GM18502 (cell line): ENCODE data around the gene SCART1.

Source experiments
- ATAC-seq: cut with Tn5 transposase; IDR thresholded peaks from one replicate; pipeline ENCODE4 v1.9.1; 2021; ENCODE audit warnings: mild to moderate bottlenecking; ENCODE audit not compliant: unreplicated experiment, poor library complexity

The SCART1 gene

DNA sequence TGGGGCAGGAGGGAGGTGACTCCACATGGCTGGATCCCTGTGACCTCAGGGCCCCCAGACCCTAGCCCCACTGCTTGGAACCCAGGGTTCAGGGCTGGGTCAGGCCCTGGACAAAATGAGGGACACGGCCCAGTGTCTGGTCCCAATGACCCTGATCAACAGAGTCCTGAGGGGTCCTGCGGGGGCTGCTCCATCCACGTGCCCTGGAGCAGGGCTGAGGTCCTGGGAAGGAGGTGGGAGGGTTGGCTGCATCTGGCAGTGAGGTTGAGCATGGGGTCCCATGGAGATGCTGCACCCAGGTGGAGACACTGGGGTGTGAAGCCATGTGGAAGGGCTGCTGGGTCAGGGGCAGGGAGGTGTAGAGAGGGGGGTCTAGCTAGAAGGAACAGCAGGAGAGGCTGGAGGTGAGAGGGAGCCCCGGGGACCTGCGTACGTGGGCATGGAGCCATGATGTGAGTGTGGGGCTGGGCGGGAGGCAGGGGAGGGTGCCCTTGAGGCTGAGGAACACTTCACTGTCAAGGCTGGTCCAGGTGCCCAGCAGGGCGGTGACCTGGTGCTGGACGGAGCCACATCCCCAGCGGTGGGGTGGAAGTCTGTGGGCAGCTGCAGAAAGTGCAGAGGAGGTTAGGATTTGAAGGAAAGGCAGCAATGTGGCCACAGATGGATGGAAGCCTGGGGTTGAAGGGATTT, 604 bp downstream of the SCART1 start:
- ATAC-seq: no peak

DNA sequence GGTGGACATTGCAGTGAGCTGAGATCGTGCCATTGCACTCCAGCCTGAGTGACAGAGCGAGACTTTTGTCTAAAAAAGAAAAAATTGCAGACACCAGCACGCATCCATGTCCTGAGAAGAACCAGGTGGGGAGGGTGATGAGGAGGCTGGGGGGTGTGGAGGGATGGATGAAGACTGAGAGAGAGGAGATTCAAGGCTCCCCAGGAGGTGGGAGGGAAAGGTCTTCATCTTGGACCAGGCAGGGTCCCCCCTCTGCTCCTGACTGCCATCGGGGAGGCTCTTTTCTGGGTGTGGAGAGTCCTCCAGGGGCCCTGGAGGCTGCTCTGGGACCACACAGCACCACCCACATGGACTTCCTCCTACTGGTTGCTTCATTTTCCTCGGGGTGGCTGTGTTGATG, 1.5 kb downstream of the SCART1 start:
- no peak for ATAC-seq

DNA sequence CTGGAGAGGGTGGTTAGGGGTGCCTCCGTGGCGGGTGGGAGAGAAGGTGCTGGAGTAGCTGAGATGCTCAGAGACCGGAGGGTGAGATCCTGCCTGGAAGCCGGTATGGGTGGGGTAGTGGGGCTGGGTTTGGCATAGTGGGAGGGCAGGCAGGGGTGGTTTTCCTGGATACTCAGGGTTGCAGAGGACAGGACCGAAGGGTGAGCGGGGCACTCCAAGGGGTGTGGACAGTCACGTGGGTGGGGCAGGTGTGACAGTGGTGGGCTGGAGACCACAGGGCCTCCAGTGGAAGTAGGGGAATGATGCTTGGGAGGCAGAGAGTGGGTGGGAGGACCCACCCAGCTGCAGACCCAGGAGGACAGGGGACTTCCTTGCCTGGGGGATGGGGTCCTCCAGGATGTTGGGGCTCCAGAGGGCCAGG, 1.9 kb downstream of the SCART1 start:
- ATAC-seq: no peak

DNA sequence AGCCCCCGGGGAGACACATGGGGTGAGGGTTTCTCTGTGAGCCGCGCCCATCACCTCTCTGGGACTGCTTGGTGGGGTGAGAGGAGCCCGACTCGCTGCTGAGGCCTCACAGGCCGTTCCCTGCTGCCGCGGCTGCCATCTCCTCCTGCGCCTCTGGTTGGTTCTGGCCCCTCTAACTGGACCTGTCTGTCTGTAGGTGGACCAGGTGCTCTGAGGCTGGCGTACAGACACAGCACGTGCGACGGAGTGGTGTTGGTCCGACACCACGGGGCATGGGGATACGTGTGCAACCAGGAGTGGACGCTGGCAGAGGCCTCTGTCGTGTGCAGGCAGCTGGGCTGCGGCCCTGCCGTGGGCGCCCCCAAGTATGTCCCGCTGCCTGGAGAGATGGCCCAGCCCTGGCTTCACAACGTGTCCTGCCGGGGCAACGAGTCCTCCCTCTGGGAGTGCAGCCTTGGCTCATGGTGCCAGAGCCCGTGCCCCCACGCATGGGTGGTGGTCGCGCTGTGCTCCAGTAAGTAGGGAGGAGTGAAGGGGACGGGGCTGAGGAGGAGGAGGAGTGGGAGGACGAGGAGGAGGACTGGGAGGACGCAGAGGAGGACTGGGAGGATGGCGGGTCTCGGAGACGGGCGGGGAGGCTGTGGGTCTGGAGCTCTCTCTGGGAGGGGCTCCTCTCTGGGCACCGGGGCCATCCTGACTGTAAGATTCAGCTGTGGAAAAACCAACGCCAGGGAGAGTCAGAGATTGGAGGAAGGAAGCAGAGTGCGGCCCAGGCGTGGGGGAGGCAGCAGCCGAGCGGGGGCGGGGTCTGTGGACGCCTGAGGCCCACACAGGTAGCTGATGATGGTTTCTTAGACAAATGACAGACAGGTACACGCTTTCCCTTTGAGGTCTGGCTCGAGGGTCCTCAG, 2.6 kb downstream of the SCART1 start:
- no peak for ATAC-seq

DNA sequence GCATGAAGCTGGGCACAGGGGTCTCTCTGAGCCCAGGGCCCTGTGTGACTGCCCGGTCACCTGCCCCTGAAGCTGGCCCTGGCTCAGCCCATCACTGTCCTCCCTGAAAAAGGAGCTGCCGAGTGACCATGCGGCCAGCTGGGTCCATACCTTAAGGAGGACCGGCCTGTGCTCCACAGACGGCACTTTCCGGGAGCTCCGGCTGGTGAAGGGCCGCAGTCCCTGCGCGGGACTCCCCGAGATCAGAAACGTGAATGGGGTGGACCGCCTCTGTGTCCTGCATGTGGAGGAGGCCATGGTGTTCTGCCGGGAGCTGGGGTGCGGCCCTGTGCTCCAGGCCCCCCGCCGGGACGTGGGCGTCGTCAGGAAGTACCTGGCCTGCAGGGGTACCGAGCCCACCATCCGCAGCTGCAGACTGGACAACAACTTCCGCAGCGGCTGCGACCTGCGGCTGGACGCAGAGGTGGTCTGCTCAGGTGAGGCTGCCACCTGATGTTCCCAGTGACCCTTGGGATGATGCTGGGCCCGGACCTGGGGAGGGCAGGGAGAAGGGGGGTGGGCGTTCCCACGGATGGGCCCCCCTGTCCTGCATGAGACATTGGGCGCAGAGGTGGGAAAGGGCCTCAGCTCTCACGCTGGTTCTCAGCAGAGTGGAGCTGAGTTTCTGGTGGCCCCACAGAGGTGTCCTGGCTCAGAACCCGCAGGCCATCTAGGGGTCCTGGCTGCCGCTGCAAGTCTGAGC, 3.5 kb downstream of the SCART1 start:
- ATAC-seq: no peak

DNA sequence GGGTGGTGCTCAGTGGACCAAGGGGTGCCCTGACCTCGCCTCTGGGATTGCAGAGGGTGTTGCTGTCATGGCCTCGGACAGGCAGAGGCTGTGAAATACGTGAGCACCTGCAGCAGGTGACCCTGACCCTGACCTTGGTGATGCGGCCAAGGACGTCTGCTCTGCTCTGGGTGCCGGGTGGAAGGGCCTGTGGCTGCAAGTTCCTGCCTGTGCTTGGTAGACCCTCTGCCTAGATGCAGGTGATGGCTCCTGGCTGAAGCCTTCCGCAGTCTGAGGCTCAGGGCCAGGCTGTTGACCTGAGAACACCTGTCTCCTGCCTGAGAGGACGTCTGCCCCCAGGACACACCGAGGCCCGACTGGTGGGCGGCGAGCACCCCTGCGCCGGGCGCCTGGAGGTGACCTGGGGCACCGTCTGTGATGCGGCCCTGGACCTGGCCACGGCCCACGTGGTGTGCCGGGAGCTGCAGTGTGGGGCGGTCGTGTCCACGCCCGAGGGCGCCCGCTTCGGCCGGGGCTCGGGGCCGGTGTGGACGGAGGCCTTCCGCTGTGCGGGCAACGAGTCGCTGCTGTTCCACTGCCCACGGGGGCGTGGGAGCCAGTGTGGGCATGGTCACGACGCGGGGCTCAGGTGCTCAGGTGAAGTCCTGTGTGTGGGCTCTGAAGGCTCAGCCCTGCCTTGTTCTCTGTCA, 4.4 kb downstream of the SCART1 start:
- no peak for ATAC-seq

DNA sequence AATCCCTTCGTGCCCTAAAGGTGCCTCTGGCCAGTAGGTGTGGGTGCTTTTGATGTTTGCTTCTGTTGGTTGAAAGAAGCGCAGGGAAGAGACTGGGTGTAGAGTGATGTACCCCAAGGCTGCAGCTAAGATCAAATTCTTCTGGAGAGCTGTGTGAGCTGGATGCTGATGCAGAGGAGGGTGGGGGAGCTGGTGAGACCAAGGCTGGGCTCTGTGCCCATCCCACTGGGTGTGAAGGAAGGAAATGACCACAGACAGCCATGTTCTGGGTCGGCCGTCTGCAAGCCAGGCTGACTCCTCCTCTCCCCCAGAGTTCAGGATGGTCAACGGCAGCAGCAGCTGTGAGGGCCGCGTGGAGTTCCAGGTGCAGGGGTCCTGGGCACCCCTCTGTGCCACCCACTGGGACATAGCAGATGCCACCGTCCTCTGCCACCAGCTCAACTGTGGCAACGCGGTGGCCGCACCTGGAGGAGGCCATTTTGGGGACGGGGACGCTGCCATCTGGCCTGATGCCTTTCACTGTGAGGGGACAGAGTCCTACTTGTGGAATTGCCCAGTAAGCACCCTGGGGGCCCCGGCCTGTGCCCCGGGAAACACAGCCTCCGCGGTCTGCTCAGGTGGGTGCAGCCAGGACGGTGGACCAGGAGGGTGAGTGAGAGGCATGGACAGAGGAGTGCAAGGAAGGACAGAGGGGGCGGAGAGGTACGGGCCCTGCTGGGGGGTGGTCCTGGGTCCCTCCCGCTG, 5.1 kb downstream of the SCART1 start:
- no peak for ATAC-seq

DNA sequence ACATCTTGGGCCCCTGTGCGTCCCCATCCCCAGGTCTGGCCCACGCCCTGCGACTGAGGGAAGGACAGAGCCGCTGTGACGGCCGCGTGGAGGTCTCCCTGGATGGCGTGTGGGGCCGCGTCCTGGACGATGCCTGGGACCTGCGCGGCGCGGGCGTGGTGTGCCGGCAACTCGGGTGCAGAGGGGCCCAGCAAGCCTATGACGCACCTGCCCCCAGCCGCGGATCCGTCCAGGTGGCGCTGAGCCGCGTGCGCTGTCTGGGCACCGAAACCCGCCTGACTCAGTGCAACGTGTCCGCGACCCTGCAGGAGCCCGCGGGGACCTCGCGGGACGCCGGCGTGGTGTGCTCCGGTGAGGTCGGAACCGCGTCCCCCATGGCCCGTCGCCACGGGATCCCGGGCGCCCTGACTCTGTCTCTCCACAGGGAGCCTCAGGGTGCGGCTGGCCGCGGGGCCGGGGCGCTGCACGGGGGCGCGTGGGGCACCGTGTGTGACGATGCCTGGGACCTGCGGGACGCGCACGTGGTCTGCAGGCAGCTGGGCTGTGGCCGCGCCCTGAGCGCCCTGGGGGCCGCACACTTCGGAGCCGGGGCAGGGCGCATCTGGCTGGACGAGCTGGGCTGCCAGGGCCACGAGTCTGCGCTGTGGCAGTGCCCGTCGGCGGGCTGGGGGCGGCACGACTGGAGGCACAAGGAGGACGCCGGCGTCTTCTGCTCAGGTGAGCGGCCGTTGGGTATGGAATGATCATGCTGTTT, 5.9 kb downstream of the SCART1 start:
- ATAC-seq: no peak

DNA sequence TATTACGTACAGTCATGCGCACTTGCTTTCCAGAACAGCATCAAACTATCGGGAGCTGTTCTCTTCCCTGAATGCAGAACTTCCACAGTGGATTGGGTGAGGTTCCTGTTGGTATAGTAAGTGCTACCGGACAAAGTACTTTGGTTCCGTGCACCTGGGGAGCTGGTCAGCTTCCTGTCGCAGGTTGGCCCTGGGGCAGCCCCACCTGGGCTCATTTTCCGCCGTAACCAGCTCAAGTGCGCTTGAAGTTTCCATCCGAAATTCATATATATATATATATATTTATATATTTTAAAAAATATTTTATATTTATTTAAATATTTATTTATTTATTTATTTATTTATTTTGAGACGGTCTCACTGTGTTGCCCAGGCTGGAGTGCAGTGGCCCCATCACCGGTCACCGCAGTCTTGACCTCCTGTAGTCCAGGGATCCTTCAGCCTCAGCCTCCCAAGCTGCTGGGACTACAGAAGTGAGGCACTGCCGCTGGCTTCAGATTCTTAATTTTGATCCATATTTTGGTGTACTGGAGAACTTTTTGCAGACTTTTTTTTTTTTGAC, 6.5 kb downstream of the SCART1 start:
- no peak for ATAC-seq

DNA sequence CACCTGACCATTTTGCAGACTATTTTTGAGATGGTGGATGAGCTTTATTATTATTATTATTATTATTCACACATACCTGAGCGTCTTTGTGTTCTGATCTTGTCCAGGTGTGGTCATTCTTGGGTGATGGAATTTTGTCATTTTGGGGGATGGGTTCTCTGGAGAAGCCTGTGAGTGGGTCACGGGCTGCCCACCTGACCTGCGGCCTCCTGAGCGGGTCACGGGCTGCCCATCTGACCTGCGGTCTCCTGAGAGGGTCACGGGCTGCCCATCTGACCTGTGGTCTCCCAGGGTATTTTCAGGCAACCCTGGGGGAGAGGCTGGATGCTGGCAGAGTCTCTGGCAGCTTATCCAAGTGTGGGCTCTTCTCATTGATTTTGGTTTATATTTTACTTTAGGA, 7.3 kb downstream of the SCART1 start:
- no peak for ATAC-seq

DNA sequence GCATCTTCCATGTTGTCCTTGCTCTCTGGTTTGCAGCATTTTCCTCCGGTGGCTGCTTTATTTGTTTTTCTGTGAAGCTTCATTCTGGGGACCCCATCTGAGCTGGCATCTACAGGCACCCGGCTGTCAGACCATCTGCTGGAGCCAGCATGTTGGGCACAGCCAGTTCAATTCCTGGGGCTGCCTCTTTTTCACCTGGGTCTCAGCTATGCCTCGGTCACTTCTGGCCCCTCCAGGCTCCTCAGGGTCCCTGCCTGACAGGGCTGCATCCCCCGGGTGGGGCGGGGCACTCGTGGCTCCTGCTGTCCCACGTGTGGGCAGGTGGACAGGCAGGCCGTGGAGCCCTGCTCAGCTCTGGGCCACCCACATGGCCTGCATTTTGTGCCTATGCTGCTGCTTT, 8.1 kb downstream of the SCART1 start:
- no peak for ATAC-seq

DNA sequence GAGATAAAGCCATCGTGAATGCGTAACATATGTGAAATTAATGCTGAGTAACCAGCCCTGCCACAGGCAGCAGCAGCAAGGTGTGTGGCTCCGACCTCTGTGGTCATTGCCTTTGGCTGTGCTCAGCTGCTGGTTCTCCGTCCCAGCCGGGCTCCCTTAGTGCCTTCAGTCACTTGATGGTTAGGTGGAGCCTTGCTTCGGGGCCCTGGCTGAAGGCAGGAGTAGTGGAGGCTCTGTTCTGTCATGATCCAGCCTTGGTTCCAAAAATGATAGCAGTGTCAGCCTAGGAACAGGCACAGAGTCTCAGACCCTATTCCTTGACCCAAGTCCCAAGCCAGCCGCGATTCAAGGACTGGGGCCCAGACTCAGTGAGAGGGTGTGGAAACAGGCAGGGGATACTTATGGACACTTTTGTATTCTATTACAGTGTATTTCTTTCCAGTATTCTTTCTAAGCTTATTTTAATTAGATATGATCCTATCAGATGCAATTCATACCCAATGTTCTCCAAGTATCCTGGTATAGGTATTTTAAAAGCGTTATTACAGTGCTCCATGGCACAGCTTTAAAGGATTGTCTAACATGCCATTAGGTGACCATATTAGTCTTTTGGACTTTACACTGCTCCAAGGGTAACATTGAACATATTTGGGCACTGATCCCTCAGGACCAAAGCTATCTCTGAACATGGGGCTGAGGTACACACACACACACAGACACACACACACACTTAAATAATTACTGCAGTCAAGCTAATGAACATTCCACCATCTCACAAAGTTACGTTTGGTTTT, 9.0 kb downstream of the SCART1 start:
- ATAC-seq: no peak

DNA sequence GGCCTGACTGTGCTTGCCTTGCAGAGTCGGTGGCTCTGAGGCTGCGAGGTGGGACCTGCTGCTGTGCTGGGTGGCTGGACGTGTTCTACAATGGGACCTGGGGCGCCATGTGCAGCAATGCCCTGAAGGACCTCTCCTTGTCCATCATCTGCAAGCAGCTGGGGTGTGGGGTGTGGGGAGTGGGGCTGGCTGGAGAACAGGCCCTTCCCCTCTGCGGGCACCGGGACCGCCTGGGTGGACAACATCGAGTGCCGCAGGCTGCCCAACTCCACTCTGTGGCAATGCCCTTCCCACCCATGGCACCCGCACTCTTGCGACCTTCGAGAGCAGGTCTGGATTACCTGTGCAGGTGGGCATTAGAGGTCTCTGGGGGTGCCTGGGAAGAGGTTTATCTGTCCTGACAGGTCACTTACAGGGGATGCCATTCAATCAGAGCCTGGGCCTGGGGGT, 10.9 kb downstream of the SCART1 start:
- ATAC-seq: no peak

DNA sequence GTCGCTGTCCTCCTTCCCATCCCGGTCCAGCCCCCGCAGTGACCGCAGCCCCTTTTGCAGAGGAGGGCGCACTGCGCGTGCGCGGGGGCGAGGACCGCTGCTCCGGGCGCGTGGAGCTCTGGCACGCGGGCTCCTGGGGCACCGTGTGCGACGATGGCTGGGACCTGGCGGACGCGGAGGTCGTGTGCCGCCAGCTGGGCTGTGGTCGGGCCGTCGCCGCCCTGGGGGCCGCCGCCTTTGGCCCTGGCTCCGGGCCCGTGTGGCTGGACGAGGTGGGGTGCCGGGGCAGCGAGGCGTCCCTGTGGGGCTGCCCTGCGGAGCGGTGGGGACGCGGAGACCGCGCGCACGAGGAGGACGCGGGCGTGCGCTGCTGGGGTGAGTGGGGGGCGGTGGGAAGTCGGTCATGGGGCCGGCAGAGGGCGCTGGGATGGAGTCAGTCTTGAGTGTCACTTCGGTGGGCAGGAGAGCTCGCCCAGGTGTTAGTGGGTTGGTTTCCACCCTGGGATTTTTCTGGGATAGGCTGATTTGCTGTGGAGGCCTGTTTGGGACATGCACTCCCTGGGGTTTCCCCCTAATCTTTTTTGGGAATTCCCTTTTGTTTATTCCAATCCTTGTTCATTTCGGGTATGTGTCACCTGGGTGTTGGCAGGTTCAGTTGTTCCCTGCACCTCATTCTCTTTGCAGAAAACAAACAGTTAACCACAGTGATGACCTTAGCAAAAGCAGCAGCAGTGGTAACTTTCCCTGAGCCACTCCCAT, 11.6 kb downstream of the SCART1 start:
- ATAC-seq: no peak

DNA sequence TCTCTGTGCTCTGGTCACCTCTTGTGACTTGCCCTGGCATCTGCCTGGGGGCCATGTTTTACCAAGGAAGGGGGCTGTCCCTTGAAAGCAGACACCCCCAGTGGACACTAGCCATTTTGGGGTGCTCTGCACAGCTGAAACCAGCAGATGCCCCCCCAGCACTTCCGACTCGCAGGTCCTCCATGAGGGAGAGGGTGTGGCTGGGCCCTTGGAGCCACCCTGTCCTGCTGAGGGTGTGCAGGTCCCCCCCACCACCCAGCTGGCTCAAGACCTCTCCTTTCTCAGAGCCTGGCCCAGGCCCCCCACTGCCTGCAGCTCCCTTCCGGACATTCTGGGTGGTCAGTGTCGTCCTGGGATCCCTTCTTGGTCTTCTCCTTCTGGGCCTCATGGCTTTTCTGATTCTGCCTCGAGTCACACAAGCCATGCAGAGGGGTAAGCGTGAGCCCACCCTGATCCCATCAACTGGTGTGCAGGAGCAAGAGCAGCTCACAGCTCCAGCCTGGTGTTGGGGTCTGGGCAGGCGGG, 12.3 kb downstream of the SCART1 start:
- no peak for ATAC-seq

DNA sequence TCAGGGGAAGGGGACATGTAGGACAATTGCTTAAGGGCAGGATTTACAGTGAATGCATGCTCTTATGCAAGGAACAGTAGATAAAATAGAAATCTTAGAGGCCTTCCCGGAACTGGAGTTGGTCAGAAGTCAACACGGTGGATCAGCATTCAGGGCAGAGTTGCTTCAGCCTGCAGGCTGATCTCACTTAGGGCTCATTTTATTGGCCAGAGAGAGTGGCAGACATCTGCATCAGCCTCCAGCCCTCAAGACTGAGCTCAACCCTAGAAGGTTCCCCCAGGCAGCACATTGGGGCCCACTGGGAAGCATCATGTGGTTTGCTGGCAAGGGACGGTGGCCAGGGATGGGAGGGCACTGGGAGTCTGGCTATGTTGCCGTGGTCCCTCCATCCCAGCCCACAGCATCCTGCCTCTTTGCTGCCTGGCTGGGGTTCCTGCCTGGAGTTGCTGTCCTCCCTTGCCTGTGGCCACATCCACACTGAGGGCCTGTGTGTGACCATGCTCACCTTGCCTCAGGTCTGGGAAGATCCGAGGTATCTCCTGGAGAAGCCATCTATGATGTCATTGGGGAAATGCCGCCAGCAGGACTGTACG, 13.0 kb downstream of the SCART1 start:
- ATAC-seq: no peak
